Esophagus muscularis mucosa (tissue), 4 donors: ENCODE data around the gene HAO1. TPM values are rescaled to one million over a fixed set of nuclear protein-coding genes. Genes with fewer than 3 reads are reported as not detected.
A peak's percentile ranks its signal among the peaks of the same experiment; 100 is the strongest.

Experiments
- DNase-seq: peaks from one replicate; pipeline ENCODE4 v3.0.0-alpha.2; 2017; ENCODE audit errors: extremely low spot score
- H3K27ac ChIP-seq, 4 donors: fragments of 200-600 bp; sonication (generic); replicated peaks in 1 of 4; 1 replicate in 3 of 4; 2 replicates in 1 of 4; pipeline ENCODE4 v1.5.1; 2016 to 2019; ENCODE audit warnings: mild to moderate bottlenecking in 1 of 4
- H3K27me3 ChIP-seq, 4 donors: fragments of 200-600 bp; sonication (generic); one replicate each; pipeline versions ENCODE4 v1.5.1 to v1.6.0; 2016 to 2019
- H3K36me3 ChIP-seq, 4 donors: fragments of 200-600 bp; sonication (generic); one replicate each; pipeline ENCODE4 v1.5.1; 2016 to 2019
- H3K4me1 ChIP-seq, 4 donors: fragments of 200-600 bp; sonication (generic); one replicate each; pipeline ENCODE4 v1.5.1; 2016 to 2019
- H3K4me3 ChIP-seq, 4 donors: fragments of 200-600 bp; sonication (generic); 1 replicate in 2 of 4; 2 replicates in 2 of 4; pipeline ENCODE4 v1.5.1; 2016 to 2019; ENCODE audit warnings: mild to moderate bottlenecking in 4 of 4, moderate library complexity in 1 of 4
- H3K9me3 ChIP-seq, 4 donors: fragments of 200-600 bp; sonication (generic); 1 replicate in 3 of 4; 2 replicates in 1 of 4; pipeline ENCODE4 v1.5.1; 2016 to 2019
- EP300 ChIP-seq: sonication (generic); formaldehyde crosslinking; IDR thresholded peaks from one replicate; pipeline ENCODE4 v1.6.1; 2017; ENCODE audit warnings: antibody characterized with exemption
- POLR2A ChIP-seq: fragments of 450-650 bp; IDR thresholded peaks from one replicate; pipeline ENCODE4 v1.6.1; 2017; ENCODE audit warnings: antibody characterized with exemption, moderate library complexity, mild to moderate bottlenecking, low read depth
- POLR2AphosphoS5 ChIP-seq, 2 donors: sonication (generic); formaldehyde crosslinking; IDR thresholded peaks; one replicate each; pipeline ENCODE4 v1.6.1; 2017; ENCODE audit warnings: antibody characterized with exemption in 2 of 2
- WGBS: methylation state at CpG from one replicate; pipeline ENCODE4 v1.1.5; 2018; 5-methylcytosine and 5-hydroxymethylcytosine counted together
- intact Hi-C: fragments of 100-400 bp; cut with DNase I; formaldehyde crosslinking; loops from one replicate; pipeline ENCODE4 v1.15.1; 2023
- total RNA-seq, 4 donors: library from RNA; depleted of rRNA; stranded (reverse); fragments of >200 nt; gene quantifications; one replicate each; pipeline versions ENCODE4 v1.1.0 to v1.2.1, GENCODE V29; 2016
- TF ChIP-seq, protein P1 (sequence below), 3 experiments: fragments of 200-600 bp in 2 of 3; fragments of 450-650 bp in 1 of 3; sonication (generic) in 2 of 3; IDR thresholded peaks; one replicate each; pipeline ENCODE4 v1.5.1; 2017 to 2019; ENCODE audit warnings: antibody characterized with exemption in 3 of 3, mild to moderate bottlenecking in 2 of 3, moderate library complexity in 1 of 3

Gene HAO1
- total RNA-seq, 4 donors from 2014 or later = not detected

DNA sequence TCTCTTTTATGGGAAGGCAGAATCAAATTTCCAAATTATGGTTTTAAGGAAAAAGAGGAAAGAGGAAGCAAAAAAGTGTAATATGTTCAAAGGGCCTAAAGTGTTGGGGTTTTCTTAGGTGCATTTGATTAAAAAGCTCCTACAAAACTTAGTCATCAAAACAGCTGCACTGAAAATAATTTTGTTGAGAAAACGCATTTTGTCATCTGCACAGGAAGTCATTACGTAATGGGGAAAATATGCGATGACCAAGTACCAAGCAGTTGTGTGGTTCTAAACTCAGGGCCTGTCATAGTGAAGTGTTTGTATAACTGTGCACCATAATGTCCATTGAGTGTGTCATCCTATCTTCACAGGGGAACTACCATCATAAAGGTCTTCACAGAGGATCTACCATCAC, 15.6 kb downstream of the HAO1 start:
- TF ChIP-seq POLR2A (no peak), EP300 (no peak), POLR2AphosphoS5 (IDR thresholded peaks at IDR 0.05) (no peak)
- TF ChIP-seq, protein P1, sequence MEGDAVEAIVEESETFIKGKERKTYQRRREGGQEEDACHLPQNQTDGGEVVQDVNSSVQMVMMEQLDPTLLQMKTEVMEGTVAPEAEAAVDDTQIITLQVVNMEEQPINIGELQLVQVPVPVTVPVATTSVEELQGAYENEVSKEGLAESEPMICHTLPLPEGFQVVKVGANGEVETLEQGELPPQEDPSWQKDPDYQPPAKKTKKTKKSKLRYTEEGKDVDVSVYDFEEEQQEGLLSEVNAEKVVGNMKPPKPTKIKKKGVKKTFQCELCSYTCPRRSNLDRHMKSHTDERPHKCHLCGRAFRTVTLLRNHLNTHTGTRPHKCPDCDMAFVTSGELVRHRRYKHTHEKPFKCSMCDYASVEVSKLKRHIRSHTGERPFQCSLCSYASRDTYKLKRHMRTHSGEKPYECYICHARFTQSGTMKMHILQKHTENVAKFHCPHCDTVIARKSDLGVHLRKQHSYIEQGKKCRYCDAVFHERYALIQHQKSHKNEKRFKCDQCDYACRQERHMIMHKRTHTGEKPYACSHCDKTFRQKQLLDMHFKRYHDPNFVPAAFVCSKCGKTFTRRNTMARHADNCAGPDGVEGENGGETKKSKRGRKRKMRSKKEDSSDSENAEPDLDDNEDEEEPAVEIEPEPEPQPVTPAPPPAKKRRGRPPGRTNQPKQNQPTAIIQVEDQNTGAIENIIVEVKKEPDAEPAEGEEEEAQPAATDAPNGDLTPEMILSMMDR (IDR thresholded peaks at IDR 0.05) = no peak
- H3K27ac ChIP-seq = no peak overlapping the region
- intact Hi-C loops = no loop called here

DNA sequence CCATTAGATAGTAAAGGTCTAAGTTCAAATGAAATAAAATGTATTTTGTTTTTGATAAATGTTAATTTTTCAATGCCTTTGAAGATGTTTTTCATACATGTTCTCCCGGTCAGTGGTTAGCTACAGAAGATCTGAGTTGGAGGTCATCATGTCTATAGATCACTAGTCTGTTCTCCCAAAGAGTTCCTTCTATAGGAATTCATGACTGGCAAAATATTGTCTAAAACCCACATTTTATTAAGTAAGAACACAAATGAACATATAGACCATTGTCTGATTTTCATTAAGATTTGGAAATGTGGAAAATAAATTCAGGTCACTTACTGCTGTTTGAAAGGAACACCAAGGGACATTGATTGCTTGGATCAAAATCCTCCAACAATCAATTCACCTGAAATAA, 23.6 kb downstream of the HAO1 start:
- Histone ChIP-seq H3K27me3 (no peaks in the 10 kb centered on the region), H3K9me3 (no peaks in the 10 kb centered on the region), H3K27ac (no peak overlapping the region), H3K4me1 (peaks cover 3 to 13% (median 12%) of the 10 kb centered on the region in 4 donors), H3K36me3 (no peaks in the 10 kb centered on the region), H3K4me3 (no peak overlapping the region)
- 91% methylated on average over 1 of the region's 1 CpG for WGBS
- no peak for DNase-seq
- TF ChIP-seq POLR2AphosphoS5 (IDR thresholded peaks at IDR 0.05) = no peak
- TF ChIP-seq, protein P1 (IDR thresholded peaks at IDR 0.05) = no peak
- TF ChIP-seq EP300 = no peak
- TF ChIP-seq POLR2A = no peak
- intact Hi-C loops = no loop called here

More for the DNA sequence above, 15.6 kb downstream of the HAO1 start:
- Histone ChIP-seq H3K27me3 (no peaks in the 10 kb centered on the region), H3K4me3 (no peak overlapping the region), H3K36me3 (no peaks in the 10 kb centered on the region), H3K9me3 (no peaks in the 10 kb centered on the region), H3K4me1 (no peaks in the 10 kb centered on the region)
- DNase-seq = no peak
- WGBS = 50% methylated on average over 3 of the region's 3 CpGs

DNA sequence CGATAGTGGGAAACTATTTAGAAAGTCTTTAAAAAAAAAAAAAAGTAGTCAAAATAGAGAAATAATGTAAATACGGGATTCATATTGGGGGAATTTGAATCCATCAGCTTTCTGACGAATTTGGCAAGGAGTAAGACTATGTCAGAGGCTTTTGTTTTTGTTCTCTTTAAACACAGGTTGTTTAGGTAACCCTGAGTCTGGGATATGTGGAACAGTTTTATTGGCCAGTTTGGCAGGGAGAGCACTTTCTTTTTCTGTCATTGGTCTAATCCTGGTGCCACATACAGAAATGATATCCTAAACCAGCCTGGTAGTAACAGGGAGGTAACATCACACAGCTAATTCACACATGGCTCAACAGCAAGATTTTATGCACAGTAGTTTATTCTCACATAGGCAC, 27.7 kb downstream of the HAO1 start:
- Histone ChIP-seq H3K27ac (no peak overlapping the region), H3K36me3 (no peaks in the 10 kb centered on the region), H3K4me1 (peaks cover 3 to 14% (median 13%) of the 10 kb centered on the region in 4 donors), H3K27me3 (no peaks in the 10 kb centered on the region), H3K9me3 (no peaks in the 10 kb centered on the region), H3K4me3 (no peak overlapping the region)
- no peak for TF ChIP-seq POLR2A
- no peak for TF ChIP-seq EP300
- TF ChIP-seq, protein P1 (IDR thresholded peaks at IDR 0.05) = no peak
- no peak for TF ChIP-seq POLR2AphosphoS5 (IDR thresholded peaks at IDR 0.05)
- WGBS = 47% methylated on average over 3 of the region's 3 CpGs
- intact Hi-C loops = no loop called here
- no peak for DNase-seq

DNA sequence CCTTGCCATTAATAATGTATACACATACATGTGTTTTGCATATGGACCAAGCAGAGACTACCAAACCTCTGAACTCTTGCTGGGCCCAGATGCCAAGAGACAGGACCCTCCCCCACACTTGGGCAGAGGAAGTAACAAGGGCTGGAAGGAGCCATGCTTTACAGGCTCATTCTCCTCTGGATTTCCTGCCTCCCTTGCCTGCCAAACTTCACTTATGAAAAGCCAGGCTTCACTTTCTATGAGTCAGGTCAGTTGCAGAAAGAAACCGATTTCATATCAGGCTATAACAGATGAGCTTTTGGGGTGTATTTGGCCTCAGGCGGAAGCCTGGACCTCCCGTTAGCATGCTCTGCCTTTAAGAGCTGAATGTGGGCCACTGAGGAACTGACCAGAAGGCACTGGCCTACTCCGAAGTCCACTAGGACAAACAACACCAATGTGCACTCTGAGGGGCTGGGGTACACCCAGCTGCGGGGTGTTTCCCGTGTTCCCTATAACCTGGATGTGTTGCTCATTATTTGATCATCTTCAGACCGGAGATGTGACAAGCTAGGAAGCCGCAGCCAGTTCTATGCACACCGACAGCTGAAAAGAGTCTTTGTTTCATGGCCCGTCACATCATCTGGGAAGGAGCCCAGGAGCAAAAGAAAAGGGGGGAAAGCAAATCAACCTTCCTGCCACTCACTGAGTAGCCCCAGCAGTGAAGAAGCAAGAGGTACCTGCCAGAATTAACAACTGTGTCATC, 28.5 kb downstream of the HAO1 start:
- TF ChIP-seq, protein P1 (IDR thresholded peaks at IDR 0.05) = no peak
- TF ChIP-seq POLR2A = no peak
- TF ChIP-seq EP300 = no peak
- no peak for TF ChIP-seq POLR2AphosphoS5 (IDR thresholded peaks at IDR 0.05)
- Histone ChIP-seq H3K9me3 (no peaks in the 10 kb centered on the region), H3K36me3 (no peaks in the 10 kb centered on the region), H3K4me1 (peaks cover 3 to 14% (median 13%) of the 10 kb centered on the region in 4 donors), H3K27me3 (no peaks in the 10 kb centered on the region), H3K27ac (peak overlapping the region in 2 of 4 donors; percentile 23 to 24), H3K4me3 (no peak overlapping the region)
- intact Hi-C loops = no loop called here
- WGBS = 59% methylated on average over 10 of the region's 10 CpGs
- DNase-seq = no peak
